HG02759 (cell line): Measurements from ENCODE around the gene HOXA2.
A peak's percentile ranks its signal among the peaks of the same experiment; 100 is the strongest.

Experiments used
- ATAC-seq: cut with Tn5 transposase; IDR thresholded peaks from one replicate; pipeline ENCODE4 v1.9.1; 2021; ENCODE audit warnings: mild to moderate bottlenecking, moderate library complexity; ENCODE audit not compliant: unreplicated experiment

HOXA2 gene

DNA sequence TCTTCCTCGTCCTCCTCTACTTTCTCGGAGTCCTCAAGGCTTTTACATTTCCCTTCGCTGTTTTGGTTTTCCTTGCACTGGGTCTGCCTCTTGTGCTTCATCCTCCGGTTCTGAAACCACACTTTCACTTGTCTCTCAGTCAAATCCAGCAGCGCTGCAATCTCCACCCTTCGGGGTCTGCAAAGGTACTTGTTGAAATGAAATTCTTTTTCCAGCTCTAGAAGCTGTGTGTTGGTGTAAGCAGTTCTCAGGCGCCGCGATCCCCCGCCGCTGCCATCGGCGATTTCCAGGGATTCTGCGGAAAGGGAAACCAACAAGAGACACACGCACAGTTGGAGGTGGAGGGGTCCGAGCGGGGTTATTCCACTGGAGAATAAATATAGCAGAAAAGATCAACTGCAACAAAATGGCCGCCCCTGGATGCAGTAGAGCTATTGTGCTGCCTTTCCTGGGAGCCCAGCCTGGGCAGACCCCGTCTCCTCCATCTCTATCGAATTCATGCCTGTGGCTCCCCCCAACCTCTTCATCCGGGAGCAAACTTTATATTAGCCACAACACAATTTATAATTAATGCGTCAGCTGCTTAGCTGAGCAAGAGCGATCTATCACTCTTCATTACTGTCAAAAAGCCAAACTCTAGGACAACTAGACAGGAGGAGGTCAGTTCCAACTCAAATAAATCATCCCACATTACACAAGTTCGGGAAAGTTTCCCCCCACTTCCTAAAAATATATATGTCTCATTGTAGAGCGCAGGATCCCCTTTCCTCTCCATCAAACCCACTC lies 1.1 kb downstream of the HOXA2 start:
- ATAC-seq: no peak

DNA sequence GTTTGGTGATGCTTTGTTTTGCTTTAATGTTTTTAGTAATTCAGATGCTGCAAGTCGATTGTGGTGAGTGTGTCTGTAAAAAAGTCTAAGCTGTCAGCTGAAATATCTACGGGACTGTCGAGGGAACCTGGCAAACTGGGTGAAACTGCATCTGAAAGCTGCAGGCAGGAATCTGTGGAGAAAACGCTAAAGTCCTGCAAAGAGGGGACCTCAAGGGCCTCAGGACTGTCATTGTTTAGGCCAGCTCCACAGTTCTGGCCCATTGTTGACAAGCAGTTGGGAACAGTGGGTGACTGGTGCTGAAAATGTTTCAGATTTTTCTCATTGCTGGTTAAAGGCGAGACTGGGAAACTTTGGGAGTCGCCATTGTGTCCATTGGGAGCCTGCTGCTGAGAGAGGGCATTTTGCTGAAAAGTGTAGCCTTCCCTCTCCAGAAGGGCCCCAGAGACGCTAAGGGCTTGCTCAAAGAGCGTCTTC lies 1.8 kb downstream of the HOXA2 start:
- no peak for ATAC-seq

DNA sequence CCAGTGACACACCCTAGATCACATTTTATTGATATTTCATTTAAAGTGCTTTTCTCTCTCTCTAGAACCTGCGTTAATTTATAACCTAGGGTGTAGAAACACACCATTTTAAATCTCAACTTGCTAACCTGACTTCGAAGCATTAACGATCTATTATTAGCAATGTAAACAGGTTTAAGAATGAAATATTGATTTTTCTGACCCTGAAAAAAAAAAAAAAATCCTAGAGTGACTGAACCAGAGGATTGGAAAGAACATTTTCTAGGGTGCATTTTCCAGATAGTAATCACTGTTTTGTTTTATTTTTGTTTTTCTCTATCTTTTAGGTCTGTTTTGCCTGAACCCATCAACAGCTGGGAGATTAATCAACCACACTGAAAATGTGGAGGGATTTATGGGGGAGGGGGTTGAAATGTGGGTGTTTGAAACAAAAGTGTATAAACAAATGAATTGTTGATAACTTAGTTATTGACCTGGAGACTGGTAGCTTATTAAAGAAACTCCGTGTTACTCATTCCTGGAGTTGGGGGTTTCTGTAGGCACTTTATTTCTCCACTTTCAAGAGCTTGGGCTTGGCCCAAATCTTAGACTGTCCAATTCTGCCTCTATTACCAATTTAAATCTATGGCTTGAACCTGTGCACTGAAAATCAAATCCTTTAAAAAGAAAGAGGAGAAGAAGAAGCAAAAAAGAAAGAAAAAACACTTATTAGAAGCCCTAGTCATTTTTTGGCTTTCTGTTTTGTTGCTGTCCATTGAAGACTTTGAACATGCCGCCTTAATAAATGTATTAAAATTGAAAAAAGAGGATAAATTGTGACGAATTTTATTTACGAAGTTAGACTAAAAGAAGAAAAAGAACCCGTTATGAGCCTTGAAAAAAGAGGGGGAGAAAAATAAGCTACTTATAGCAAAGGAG lies 2.8 kb downstream of the HOXA2 start:
- ATAC-seq: no peak

DNA sequence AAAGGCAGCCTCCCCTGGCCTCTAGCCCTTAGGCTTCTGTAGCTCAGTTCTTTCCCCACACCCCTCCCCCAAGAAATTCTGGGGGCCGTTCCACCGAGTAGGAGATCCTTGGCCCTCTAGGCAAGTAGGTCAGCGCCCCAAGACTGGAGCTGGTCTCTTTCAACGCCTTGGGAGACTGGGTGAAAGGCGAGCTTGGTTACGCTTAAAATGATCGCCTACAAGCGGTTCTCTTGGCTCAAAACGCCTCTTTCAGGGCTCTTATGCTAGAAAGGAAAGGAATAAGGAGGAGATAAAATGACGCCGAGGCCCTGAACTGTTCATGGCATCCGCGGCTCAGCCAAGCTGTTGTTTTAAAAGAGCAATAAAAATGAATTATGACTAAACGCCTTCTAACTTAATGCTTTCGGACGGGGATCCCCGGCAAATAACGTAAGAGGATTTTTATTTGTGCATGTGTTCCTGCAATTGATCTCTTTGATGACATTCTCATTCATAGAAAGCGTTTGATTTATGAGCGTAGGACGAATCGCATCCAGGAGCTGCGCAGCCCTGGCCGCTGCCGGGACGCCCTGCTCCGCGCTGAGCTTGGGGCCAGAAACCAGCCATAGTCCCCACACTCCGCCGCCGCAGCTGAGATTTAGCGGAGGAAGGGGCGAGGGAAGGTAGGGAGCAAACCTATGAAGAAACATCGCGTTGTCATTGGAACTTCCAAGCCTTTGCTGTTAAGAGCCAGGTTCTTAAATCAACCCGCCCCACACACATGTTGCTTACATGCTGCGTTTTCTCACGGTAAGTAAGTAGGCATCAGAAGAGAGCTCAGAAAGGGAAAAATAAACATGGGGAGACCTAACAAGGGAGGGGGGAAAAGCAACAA lies 3.7 kb downstream of the HOXA2 start:
- ATAC-seq: no peak

DNA sequence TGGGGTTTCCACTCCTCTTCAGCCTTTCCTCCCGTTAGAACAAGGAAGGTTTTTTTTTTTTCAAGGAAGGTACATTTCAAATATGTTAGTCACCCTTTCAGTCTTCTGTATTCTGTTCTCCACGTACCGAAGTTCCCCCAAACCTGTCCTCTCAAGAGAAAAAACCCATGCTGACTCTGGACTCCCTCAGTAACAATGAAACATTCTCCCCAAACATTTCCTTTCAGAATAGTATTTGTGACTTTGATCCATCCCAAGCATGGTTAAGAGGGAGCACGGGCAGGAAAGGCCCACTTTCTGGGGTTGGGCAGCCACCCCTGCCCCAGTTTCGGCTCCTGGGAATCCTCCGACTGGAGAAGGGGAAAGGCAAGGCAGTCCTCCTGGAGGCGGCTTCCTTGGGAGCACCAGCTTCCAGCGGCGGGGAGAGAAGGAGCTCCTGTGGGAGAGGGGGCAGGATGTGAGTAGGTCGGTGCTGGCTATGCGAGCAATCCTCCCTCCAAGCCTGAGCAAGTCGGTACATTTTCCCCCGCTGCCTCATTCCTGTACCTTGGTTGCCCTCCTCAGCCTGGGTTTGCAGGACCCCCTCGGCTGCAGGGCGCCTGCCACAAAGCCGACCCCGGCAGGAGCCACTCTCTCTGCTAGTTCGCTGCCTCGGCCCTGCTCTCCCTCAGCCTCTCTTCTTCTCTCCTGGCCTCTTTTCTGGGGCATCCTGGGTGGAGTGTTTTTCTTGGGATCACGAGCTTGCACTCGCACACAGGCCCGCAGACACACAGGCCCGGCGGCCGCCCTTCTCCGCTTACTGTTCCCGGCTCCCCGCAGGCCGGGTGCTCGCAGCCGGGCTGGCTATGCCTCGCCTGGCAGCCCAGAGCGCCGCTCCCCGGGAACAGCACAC lies 4.6 kb downstream of the HOXA2 start:
- no peak for ATAC-seq

DNA sequence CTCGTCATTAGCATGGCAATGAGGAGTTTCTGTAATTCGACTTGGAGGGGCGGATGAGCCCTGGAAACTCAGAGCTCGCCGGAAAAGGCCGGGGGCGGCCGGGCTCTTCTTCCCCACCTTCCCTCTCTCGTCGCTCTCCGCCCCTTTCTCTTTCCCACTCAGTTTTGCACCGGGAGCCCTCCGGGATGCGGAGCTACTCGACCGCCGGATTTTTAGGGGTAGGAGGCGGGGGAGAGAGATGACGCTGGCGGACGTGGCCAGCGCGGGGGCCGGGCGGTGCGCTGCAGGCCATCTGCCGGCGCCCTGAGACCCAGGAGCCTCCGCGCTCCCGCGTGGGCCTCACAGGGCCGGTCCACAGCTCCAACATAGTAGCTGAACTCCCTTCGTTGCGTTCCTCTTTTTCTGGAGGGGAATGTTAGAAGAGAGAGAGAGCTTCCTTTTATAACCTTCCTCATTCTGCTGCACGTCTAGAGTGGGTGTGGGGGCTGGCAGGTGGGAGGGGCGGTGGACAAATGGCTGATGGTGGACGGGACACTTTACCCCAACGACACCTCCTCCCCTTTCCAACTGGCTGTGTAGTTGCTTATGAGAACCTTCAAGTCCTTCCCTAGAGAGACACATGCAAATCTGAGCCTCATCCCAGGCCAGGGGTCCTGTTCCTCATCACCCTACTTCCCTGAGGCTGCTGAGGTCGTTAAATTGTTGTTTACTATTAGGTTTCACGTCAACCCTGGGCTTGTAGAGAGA lies 5.5 kb downstream of the HOXA2 start:
- no peak for ATAC-seq

DNA sequence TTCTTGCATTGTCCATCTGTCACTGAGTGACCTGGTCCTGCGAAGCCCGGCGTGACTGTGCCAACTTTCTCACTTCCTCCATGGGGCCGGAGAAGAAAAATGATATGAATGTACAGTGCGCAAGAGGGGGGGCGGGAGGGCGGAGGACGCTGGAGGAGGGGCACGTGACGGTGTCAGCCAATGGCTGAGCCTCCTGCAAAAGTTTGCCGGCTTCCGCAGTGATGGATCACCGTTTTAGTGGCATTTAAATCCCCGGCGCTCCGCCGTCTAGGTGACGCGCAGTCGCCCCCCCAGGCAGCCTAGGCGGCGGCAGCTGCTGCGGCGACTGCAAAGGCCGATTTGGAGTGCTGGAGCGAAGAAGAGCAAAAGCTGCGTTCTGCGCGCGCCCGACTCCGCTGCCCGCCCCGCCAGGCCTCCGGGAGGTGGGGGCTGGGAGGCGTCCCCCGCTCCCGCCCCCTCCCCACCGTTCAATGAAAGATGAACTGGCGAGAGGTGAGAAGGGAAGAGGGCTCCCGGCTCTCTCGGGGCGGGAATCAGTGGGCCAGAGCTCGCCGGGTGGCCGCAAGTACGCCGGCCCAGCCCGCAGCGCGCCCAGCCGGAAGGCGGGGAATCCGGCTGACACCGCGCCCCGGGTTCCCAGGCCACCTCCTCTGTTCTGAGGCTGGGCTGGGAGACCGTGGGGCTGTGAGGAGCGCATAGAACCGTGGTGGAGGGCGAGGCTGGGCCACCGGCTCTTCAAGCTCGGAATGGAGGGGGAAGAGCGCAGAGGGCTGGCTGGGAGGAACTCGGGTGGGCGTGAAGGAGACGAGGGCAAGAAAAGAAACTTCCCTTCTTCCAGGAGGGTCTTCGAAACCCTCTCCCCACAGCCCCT lies 6.4 kb downstream of the HOXA2 start, which contains the start of gene HOXA1:
Gene HOXA1 (minus strand): TSS at position 104 of the 871 bp plus-strand sequence. CDS start 88 bp downstream, at position 16.
- peak; percentile 91 for ATAC-seq

DNA sequence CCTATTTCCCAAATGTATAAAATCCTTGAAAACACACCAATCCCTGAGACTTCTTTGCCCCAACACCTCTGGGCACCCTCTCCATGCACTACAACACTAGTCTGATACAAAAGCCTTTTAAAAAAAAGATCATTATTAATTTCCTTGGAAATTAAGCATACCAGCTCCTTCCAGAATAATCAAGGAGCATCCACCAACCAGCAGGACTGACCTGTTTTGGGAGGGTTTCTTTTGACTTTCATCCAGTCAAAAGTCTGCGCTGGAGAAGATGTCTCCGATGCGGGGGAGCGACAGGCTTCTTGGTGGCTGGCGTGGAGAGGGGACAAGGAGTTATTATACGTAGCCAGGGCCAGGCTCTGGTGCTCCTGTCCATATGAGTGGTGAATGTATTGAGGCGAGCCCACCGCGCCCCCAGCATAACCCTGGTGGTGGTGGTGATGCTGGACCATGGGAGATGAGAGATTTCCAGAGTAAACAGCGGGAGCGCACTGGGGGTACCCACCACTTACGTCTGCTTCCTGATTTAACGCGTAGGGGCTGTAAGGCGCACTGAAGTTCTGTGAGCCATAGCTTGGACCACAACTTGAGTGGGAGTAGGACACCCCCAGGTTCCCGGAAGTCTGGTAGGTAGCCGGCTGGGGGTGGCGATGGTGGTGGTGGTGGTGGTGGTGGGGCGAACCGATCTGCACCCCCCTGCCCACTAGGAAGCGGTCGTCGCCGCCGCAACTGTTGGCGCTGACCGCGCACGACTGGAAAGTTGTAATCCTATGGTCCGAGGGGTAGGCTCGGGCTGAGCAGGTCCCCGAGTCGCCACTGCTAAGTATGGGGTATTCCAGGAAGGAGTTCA lies 7.2 kb downstream of the HOXA2 start:
- no peak for ATAC-seq

DNA sequence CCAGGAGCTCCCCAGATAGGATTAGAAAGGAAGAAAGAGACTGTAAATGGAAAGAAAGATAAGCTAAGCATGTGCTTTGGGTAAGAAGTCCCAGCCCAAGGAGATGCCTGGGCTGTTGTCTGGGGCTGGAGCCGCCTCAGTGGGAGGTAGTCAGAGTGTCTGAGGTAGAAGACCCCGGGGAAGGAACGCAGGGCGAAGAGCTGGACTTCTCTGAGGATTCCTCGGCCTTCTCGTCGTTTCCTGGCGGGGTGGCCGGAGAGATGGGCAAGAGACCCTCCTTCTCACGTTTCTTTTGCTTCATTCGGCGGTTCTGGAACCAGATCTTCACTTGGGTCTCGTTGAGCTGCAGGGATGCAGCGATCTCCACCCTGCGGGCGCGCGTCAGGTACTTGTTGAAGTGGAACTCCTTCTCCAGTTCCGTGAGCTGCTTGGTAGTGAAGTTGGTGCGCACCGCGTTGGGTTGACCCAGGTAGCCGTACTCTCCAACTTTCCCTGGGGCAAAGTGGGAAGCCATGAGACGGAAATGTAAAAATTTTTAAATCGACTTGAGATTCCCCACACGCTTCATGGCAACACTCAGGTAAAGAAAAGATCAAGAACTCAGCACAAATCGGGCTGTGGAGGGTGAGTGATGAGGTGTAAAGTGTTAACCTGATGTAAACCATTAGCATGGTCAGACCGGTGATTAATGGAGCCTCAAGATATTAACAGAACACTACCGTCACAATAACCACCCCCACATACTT lies 8.0 kb downstream of the HOXA2 start:
- no peak for ATAC-seq

DNA sequence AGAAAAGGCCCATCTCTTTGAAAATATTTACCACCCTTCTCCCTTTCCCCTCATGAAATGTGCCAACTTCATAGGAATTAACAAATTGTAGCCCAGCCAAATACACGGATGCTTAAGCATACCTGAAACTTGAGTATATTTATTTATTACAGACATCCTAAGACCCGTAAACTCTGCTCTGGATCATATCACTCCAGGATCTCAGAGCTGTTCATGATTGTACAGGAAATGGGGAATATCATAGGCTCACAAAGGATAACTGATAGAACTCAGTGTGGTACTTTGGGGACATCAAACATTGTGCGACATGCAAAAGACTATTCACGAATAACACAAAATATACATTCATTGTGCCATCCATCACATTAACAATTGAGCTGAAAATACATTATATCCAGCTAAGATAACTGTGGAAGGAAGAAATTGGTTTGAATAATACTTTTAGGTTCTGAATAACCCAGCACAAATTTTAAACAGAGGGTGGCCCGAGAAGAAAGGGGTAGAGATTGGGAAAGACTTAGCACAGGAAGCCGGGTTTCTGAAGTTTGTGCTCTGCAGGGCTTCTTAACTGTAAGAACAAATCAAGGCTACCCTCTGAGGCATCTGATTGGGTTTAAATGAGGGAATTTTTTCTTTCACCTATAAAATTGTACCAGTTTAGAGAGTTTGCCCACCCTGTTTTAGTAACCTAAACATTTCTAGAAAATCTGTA lies 9.1 kb downstream of the HOXA2 start:
- no peak for ATAC-seq

DNA sequence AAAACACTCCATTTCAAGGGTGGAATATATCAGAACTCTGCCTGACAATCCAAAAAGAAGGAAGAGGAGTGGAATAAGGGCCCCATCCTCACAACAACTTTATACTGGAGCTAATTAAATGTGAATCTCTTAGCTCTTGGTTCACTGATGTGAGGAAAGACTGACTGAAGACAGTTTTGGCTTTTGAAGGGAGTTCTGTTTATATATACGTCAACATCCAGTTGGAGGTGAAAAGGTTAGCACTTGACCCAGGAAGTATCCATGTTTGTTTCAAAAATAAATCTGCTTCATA lies 9.7 kb downstream of the HOXA2 start:
- ATAC-seq: no peak

DNA sequence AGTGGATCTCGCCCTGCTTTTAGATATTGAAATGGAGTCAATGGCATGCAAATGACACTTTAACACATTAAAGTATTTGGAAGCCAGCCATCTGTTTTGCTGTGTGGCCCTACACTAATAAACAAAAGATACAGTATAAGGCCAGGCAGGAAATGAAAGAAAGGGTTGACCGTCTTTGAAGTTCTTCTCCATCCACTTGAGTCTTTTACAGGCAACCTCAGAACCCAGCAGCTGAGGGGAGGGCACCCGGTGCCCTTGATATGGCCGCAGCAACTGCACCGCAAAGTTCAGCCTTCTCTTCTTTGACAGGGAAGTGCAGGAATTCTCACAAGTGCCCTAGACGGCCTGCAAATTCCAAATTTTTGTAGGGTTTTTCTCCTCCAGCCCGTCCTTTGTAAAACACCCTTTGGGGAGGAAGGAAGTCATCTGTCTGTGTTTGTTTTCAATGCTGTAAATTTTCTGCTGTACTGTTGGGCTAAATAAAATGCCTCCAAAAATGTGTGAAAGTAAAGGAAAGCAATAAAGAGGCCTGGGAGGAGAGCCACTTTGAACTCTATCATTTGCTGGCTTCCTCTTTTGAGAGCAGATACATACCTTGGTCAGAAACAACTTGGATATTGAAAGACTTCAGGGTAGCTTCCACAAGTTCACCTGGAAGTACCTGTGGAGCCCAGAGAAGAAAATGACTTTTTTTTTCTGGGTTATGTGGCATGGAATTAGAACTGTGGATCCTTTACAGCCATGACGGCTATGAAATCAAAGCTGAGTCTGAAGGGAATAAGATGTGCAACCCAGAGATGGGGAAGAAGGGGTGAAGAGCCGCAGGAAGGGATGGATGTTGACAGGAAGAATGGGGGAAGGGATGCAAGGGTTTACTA lies 10.3 kb downstream of the HOXA2 start:
- ATAC-seq: no peak

DNA sequence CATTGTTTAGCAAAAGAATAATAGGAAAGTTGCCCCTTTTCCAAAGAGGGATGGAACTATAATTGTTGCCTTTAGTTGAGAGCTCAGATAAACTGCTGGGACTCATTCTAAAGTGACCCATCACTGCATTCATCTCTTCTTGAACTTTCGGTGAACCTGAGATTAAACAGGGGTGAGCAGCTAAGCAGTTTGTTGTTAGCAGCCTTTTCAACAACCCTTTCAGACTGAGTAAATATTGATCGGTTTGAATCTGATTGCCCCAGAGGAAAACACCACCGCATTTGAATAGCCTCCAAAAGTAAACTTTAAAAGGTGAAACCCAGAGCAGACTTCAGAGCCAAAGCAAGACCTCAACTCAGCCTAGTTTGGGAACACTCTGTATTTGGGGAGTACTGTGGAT lies 11.4 kb downstream of the HOXA2 start:
- ATAC-seq: no peak

DNA sequence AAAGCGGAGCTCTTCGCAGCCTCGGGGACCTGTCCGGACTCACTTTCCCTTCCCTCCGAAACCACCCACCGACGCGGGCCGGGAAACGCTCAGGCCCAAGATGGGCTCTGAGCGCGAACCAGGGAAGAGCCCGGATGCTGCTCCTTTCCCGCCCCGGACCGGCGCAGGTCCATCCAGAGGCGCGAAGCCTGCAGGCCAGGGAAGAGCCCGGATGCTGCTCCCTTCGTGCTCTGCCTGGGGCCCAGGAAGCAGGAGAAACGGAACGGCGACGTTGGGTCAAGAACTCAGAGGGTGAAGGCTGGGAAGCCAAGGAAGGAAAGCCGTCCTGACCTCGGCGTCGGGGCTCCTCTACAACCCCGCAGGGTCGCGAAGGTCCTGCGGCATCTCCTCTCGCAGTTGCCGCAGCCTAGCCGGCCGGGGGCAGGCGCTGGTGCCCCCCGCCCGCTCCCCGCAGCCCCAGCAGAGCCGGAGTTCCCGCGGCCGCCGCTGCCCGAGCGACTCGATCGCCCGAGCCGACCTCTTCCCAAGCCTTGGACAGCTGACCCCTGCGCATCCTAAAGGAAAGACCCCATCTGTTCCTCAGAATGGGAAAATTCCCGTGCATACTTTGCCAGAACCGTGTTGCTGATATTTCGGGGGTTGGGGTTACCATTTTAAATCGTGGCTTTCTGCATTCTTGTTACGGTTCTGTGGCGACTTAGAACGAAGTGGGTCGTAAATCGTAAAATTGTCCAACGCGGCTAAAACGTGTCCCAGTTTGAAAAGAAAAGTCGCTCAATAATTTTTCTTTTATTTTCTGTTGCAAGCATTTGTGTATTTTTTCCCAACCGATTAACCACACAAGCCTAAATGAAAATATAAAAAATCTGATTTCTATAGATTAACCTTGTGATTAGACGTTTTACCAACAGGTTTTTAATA lies 14.2 kb downstream of the HOXA2 start:
- ATAC-seq: no peak
